ENCODE results near the gene KRT33A.
"Not testable (repeated sequence)": the region's sequence is repeated elsewhere in the genome, so short reads cannot be mapped to it uniquely, and the experiment has no call there.

The KRT33A gene

DNA sequence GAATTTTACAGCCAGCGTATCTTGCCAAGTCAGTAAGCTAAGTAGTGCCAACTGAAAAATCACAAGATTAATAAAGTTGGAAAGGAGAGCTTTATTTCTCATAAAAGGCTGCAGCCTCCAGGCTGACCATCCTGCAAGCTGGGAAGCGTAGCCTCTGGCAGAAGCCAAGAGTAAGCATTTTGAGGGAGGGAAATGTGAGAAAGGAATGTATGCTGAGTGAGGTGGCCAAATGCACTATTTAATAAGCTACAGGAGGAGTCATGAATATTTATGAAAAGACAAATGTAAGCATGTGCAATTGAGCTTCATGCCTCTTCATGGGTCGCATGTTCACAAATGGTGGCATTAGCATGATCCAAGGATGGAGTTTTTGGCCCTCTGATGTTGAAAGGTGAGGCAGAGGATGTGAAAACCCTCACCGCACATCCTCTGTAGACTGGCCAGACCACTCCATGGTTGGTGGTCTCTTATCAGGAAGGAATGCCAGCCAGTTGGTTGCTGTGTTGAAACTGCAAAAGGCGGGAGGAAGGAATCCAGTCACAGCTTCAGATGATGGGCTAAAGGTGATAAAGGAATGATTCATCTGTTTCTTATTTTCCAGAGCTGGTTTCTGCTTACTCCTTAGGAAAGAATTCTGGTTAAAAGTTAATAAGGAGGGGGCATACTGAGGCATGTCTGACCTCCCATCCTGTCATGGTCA lies 9.8 kb upstream of the KRT33A start:
- Histone ChIP-seq H3K27me3 (ENCODE audit: insufficient read depth, low read depth, severe bottlenecking) (peaks cover 72% of the 10 kb centered on the region), H3K9me3 (ENCODE audit: severe bottlenecking) (peaks cover 12% of the 10 kb centered on the region), H3K4me3 (ENCODE audit: low read depth, low read length) (no peak overlapping the region), H3K27ac (no peak overlapping the region), H3K36me3 (no peaks in the 10 kb centered on the region)
- no peak for DNase-seq
- TF ChIP-seq, protein P1, sequence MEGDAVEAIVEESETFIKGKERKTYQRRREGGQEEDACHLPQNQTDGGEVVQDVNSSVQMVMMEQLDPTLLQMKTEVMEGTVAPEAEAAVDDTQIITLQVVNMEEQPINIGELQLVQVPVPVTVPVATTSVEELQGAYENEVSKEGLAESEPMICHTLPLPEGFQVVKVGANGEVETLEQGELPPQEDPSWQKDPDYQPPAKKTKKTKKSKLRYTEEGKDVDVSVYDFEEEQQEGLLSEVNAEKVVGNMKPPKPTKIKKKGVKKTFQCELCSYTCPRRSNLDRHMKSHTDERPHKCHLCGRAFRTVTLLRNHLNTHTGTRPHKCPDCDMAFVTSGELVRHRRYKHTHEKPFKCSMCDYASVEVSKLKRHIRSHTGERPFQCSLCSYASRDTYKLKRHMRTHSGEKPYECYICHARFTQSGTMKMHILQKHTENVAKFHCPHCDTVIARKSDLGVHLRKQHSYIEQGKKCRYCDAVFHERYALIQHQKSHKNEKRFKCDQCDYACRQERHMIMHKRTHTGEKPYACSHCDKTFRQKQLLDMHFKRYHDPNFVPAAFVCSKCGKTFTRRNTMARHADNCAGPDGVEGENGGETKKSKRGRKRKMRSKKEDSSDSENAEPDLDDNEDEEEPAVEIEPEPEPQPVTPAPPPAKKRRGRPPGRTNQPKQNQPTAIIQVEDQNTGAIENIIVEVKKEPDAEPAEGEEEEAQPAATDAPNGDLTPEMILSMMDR (IDR thresholded peaks at IDR 0.05; ENCODE audit: low read depth, low read length), result no peak

DNA sequence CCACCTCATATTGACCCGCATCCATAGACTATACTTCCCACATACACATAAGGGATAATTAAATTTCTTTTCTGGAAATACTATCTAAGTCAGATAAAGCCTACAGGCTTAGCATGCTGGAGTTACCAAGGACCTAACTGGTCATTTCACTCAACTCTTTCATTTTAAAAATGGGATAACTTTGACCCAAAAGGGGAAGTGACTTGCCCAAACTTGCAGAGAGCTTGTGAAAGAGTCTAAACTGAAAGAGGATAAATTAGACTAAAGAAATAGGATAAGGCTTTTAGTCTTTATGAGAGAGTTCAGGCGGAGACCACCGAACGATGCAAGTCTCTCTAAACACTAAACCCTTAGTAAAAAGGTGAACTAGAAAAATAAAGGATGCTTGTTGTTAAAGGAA lies 3.9 kb upstream of the KRT33A start:
- H3K4me3 ChIP-seq (ENCODE audit: low read depth, low read length), result no peak overlapping the region
- H3K36me3 ChIP-seq, result no peaks in the 10 kb centered on the region
- peaks cover 77% of the 10 kb centered on the region for H3K27me3 ChIP-seq (ENCODE audit: insufficient read depth, low read depth, severe bottlenecking)
- H3K9me3 ChIP-seq (ENCODE audit: severe bottlenecking), result peaks cover 4% of the 10 kb centered on the region
- TF ChIP-seq, protein P1 (IDR thresholded peaks at IDR 0.05; ENCODE audit: low read depth, low read length), result no peak
- no peak for DNase-seq
- H3K27ac ChIP-seq, result no peak overlapping the region

DNA sequence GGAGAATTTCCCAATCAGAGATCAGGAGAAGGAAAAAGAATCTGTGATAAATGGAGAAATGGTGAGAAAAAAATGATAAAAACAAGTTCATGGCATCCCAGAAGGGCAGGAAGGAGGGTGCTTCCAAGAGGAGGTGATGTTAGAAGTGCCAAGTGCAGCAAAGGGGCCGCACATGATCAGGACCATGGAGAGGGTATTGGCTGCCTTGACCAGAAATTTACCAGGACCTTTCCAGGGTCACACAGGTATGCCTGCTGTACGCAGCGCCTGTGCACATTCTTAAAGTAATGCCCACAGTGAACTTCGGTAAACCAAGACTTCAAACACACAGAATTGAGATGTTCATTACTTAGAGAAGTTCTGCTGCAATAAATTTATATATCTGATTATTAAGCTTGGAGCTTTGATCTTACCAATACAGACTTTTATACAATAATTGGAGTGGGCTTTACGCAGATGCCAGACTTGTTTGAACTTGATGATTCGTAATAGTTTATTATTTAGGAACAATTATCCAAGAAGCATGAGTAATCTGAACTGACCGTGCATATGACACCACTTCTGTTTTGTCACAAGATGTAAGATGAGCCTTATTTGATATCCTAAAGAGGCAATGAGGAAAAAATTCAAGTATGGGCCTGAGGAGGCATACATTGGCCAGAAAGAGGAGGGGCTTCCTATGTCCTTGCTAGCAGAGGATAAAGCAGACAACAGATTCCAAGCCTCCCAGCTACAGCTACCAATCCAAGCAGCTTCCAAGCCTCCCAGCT lies 2.2 kb upstream of the KRT33A start:
- peaks cover 84% of the 10 kb centered on the region for H3K27me3 ChIP-seq (ENCODE audit: insufficient read depth, low read depth, severe bottlenecking)
- H3K36me3 ChIP-seq, result no peaks in the 10 kb centered on the region
- DNase-seq, result no peak
- TF ChIP-seq, protein P1 (IDR thresholded peaks at IDR 0.05; ENCODE audit: low read depth, low read length), result no peak
- H3K27ac ChIP-seq, result no peak overlapping the region
- peaks cover 4% of the 10 kb centered on the region for H3K9me3 ChIP-seq (ENCODE audit: severe bottlenecking)
- no peak overlapping the region for H3K4me3 ChIP-seq (ENCODE audit: low read depth, low read length)

DNA sequence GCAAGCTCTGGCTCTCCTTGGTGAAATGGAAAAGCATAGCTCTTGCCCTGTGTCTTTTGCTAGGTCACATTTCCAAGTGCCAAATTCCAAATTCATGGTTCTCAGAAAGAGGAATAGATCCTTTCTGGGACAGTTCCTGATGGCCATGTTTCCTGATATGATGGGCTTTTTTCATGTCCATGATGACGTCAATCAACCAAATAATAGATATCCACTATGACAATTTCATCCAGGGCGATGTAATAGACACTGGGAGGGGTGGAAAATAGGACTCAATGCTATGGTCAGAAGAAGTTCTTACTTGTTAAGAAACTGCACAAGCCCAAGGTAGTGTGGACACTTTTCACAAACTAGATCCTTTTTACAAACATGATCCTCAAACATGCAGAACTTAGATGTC lies 549 bp upstream of the KRT33A start:
- peaks cover 93% of the 10 kb centered on the region for H3K27me3 ChIP-seq (ENCODE audit: insufficient read depth, low read depth, severe bottlenecking)
- H3K9me3 ChIP-seq (ENCODE audit: severe bottlenecking), result peaks cover 8% of the 10 kb centered on the region
- TF ChIP-seq, protein P1 (IDR thresholded peaks at IDR 0.05; ENCODE audit: low read depth, low read length), result no peak
- no peak overlapping the region for H3K4me3 ChIP-seq (ENCODE audit: low read depth, low read length)
- H3K27ac ChIP-seq, result no peak overlapping the region
- no peak for DNase-seq
- no peaks in the 10 kb centered on the region for H3K36me3 ChIP-seq

DNA sequence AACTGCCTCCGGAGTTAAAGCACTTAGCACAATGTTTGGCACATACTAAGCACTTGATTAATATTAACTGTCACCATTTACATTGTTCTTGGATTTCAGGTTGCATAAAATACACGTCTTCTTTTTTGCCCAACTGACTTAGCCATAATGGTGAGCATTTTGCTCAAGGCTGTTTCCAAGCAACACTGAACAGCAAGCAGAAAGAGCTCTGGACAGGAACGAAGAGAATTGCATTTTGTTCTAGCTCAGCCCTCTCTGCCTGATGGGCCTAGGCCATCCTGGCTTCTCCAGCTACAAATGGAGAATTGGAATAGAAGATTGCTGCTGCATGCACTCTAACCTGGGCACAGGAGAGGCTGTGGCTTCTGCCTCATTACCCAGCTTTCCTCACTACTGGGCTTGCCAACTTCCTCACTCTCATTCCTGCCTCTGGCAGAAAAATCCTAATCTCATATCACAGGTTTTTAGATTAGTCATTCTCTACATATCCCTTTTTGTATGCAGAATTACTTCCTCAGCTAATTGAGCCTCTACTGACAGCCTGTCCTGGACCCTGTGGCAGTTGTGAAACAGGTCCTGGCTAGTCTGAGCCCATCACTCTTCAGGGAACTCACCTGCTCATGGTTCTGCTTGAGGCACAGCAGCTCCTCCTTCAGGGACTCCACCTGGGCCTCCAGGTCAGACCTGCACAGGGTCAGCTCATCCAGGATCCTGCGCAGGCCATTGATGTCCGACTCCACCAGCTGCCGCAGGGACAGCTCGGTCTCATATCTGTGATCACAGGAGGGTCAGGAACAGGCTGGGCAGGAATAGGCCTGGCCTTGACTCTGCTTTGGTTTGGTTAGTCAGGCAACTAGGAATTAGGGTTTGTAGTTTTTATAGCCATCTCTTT lies 2.5 kb downstream of the KRT33A start:
- Histone ChIP-seq H3K36me3 (no peaks in the 10 kb centered on the region), H3K4me3 (ENCODE audit: low read depth, low read length) (no peak overlapping the region), H3K9me3 (ENCODE audit: severe bottlenecking) (peaks cover 6% of the 10 kb centered on the region), H3K27me3 (ENCODE audit: insufficient read depth, low read depth, severe bottlenecking) (peaks cover 95% of the 10 kb centered on the region), H3K27ac (no peak overlapping the region)
- TF ChIP-seq, protein P1 (IDR thresholded peaks at IDR 0.05; ENCODE audit: low read depth, low read length), result no peak
- no peak for DNase-seq

DNA sequence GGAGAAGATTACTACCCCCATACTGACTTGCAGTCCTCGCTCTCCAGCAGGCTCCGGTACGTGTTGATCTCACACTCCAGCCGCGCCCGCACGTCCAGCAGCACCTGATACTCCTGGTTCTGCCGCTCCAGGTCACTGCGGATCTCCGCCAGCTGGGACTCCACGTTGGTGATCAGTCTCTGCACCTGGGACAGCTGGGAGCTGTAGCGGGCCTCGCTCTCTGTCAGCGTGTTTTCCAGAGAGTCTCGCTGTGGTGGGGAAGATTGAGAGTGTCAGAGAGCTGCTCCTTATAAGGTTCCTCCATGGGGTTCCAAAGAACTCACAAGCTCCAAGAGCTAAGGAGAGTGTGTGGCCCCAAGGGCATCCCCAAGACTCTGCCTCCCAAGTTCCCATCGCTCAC lies 4.2 kb downstream of the KRT33A start:
- not testable (repeated sequence) for DNase-seq; H3K4me3 ChIP-seq (ENCODE audit: low read depth, low read length); H3K36me3 ChIP-seq; H3K27ac ChIP-seq
- Histone ChIP-seq H3K9me3 (ENCODE audit: severe bottlenecking) (peaks cover 16% of the 10 kb centered on the region), H3K27me3 (ENCODE audit: insufficient read depth, low read depth, severe bottlenecking) (peaks cover 95% of the 10 kb centered on the region)
